WTC11 (cell line): Measurements from ENCODE around the gene LRRC74B. TPM values are rescaled to one million over a fixed set of nuclear protein-coding genes. Genes with fewer than 3 reads are reported as not detected.

Experiments
- ATAC-seq: fragments of 200-7000 bp; cut with Tn5 transposase; 2 replicates; pipeline ENCODE4 v1.10.0; 2021; ENCODE audit warnings: mild to moderate bottlenecking, moderate library complexity
- CTCF ChIA-PET: fragments of 300-600 bp; sonication (Branson Sonifier 250); formaldehyde crosslinking; loops from one replicate; lab custom pipeline; 2021; ENCODE audit warnings: antibody characterized with exemption; lab: Charles Lee
- POLR2A ChIA-PET: fragments of 350-600 bp; sonication (Branson Sonifier 250); formaldehyde crosslinking; loops from one replicate; lab custom pipeline; 2021; ENCODE audit warnings: antibody characterized with exemption; lab: Charles Lee
- DNase-seq: peaks from one replicate; pipeline ENCODE4 v3.0.0; 2021; ENCODE audit warnings: low spot score
- H3K27ac Mint-ChIP-seq: 2 replicates; pipeline ENCODE4 v1.8.0; 2021; ENCODE audit warnings: mixed read lengths
- H3K27me3 Mint-ChIP-seq: 2 replicates; pipeline ENCODE4 v1.8.0; 2021; ENCODE audit warnings: low read depth, mild to moderate bottlenecking, moderate library complexity, mixed read lengths
- H3K36me3 Mint-ChIP-seq: 2 replicates; pipeline ENCODE4 v1.8.0; 2021; ENCODE audit warnings: mixed read lengths
- H3K4me1 Mint-ChIP-seq: 2 replicates; pipeline ENCODE4 v1.8.0; 2022; ENCODE audit warnings: mixed read lengths
- H3K4me3 Mint-ChIP-seq: 2 replicates; pipeline ENCODE4 v1.8.0; 2021; ENCODE audit warnings: mild to moderate bottlenecking, moderate library complexity, mixed read lengths
- H3K9me3 Mint-ChIP-seq: 2 replicates; pipeline ENCODE4 v1.8.0; 2021; ENCODE audit warnings: mixed read lengths
- ATF1 ChIP-seq: sonication (generic); formaldehyde crosslinking; IDR thresholded peaks from 2 replicates; pipeline ENCODE4 v1.8.1; 2023; ENCODE audit warnings: mild to moderate bottlenecking, moderate library complexity, missing genetic modification reagents
- ATF6 ChIP-seq: sonication (generic); formaldehyde crosslinking; IDR thresholded peaks from 2 replicates; pipeline ENCODE4 v1.8.1; 2023; ENCODE audit warnings: mild to moderate bottlenecking, missing genetic modification reagents
- FOXJ3 ChIP-seq: sonication (generic); formaldehyde crosslinking; IDR thresholded peaks from 2 replicates; pipeline ENCODE4 v1.9.0; 2021; ENCODE audit warnings: missing genetic modification reagents, mild to moderate bottlenecking, borderline replicate concordance
- FOXK1 ChIP-seq: sonication (generic); formaldehyde crosslinking; IDR thresholded peaks from 2 replicates; pipeline ENCODE4 v1.8.0; 2022; ENCODE audit warnings: mild to moderate bottlenecking, moderate library complexity, missing genetic modification reagents
- GRHL2 ChIP-seq: fragments of 250-450 bp; sonication (Bioruptor Pico); IDR thresholded peaks from 2 replicates; pipeline ENCODE4 v1.8.0; 2022; ENCODE audit warnings: mild to moderate bottlenecking, moderate library complexity; ENCODE audit not compliant: insufficient replicate concordance, severe bottlenecking
- IRF2 ChIP-seq: sonication (generic); formaldehyde crosslinking; IDR thresholded peaks from 2 replicates; pipeline ENCODE4 v1.8.0; 2022; ENCODE audit warnings: low read depth, missing genetic modification reagents, borderline replicate concordance
- JAZF1 ChIP-seq: fragments of 250-450 bp; sonication (Bioruptor Pico); IDR thresholded peaks from 2 replicates; pipeline ENCODE4 v1.9.0; 2021; ENCODE audit warnings: moderate library complexity, mild to moderate bottlenecking, inconsistent platforms
- JUN ChIP-seq: sonication (generic); formaldehyde crosslinking; IDR thresholded peaks from 2 replicates; pipeline ENCODE4 v1.8.0; 2023; ENCODE audit warnings: mild to moderate bottlenecking, missing genetic modification reagents
- PRDM15 ChIP-seq: sonication (generic); formaldehyde crosslinking; IDR thresholded peaks from 2 replicates; pipeline ENCODE4 v1.8.0; 2022; ENCODE audit warnings: missing genetic modification reagents
- RORB ChIP-seq: fragments of 250-450 bp; sonication (Bioruptor Pico); IDR thresholded peaks from 2 replicates; pipeline ENCODE4 v1.9.0; 2021; ENCODE audit warnings: mild to moderate bottlenecking
- SMAD4 ChIP-seq: sonication (generic); formaldehyde crosslinking; IDR thresholded peaks from 2 replicates; pipeline ENCODE4 v1.8.0; 2022; ENCODE audit warnings: mild to moderate bottlenecking, missing genetic modification reagents
- SP1 ChIP-seq: sonication (generic); formaldehyde crosslinking; conservative IDR thresholded peaks from 2 replicates; pipeline ENCODE4 v1.8.1; 2022; ENCODE audit warnings: missing genetic modification reagents
- STAT6 ChIP-seq: sonication (generic); formaldehyde crosslinking; conservative IDR thresholded peaks from 2 replicates; pipeline ENCODE4 v1.8.1; 2023; ENCODE audit warnings: mild to moderate bottlenecking, low read depth, missing genetic modification reagents, moderate library complexity
- TEAD1 ChIP-seq: sonication (generic); formaldehyde crosslinking; IDR thresholded peaks from 2 replicates; pipeline ENCODE4 v1.8.0; 2022; ENCODE audit warnings: mild to moderate bottlenecking, missing genetic modification reagents
- ZNF317 ChIP-seq: sonication (generic); formaldehyde crosslinking; IDR thresholded peaks from 2 replicates; pipeline ENCODE4 v1.8.1; 2023; ENCODE audit warnings: low read depth, mild to moderate bottlenecking, moderate library complexity, missing genetic modification reagents, borderline replicate concordance
- ZNF423 ChIP-seq: fragments of 250-450 bp; sonication (Bioruptor Pico); IDR thresholded peaks from 2 replicates; pipeline ENCODE4 v2.1.2; 2022; ENCODE audit warnings: mild to moderate bottlenecking, moderate library complexity
- total RNA-seq: library from RNA; stranded (reverse); gene quantifications from 3 replicates; pipeline ENCODE4 v1.2.3, GENCODE V29; 2021
- TF ChIP-seq, protein P1 (sequence below): sonication (generic); formaldehyde crosslinking; IDR thresholded peaks from 2 replicates; pipeline ENCODE4 v1.8.0; 2022; ENCODE audit warnings: mild to moderate bottlenecking, missing genetic modification reagents
- TF ChIP-seq, protein P2 (sequence below): sonication (generic); formaldehyde crosslinking; IDR thresholded peaks from 2 replicates; pipeline ENCODE4 v1.8.1; 2022; ENCODE audit warnings: mild to moderate bottlenecking, moderate library complexity, missing genetic modification reagents
- TF ChIP-seq, protein P3 (sequence below): sonication (generic); formaldehyde crosslinking; IDR thresholded peaks from 2 replicates; pipeline ENCODE4 v1.8.1; 2022; ENCODE audit warnings: low read depth, mild to moderate bottlenecking, moderate library complexity, missing genetic modification reagents, borderline replicate concordance
- TF ChIP-seq, protein P4 (sequence below): sonication (generic); formaldehyde crosslinking; IDR thresholded peaks from 2 replicates; pipeline ENCODE4 v1.8.0; 2022; ENCODE audit warnings: mild to moderate bottlenecking, missing genetic modification reagents

Gene LRRC74B
- total RNA-seq, 1 experiment from 2014 or later: not detected

GRCh38 chr22:21067901-21068680 is 22.3 kb downstream of the LRRC74B start:
- no peak for DNase-seq

GRCh38 chr22:21068681-21069276 is 23.0 kb downstream of the LRRC74B start:
- Mint-ChIP-seq H3K36me3 (no peaks in the 10 kb centered on the region), H3K4me1 (no peaks in the 10 kb centered on the region), H3K4me3 (no peak overlapping the region), H3K9me3 (peaks cover 18% of the 10 kb centered on the region), H3K27me3 (no peaks in the 10 kb centered on the region), H3K27ac (no peak overlapping the region)
- CTCF ChIA-PET: interaction anchor here (0.9 to 2.8 kb wide), 4 partner anchors 13 to 86 kb away, joined by 3 to 14 read pairs (median 7); partner anchors contain the start of gene LZTR1
- DNase-seq: no peak
- no peak; the same call in 1 of the 2 replicates for ATAC-seq
- POLR2A ChIA-PET: no interaction called here
- TF ChIP-seq, protein P1, sequence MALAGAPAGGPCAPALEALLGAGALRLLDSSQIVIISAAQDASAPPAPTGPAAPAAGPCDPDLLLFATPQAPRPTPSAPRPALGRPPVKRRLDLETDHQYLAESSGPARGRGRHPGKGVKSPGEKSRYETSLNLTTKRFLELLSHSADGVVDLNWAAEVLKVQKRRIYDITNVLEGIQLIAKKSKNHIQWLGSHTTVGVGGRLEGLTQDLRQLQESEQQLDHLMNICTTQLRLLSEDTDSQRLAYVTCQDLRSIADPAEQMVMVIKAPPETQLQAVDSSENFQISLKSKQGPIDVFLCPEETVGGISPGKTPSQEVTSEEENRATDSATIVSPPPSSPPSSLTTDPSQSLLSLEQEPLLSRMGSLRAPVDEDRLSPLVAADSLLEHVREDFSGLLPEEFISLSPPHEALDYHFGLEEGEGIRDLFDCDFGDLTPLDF (CRISPR knock-in tag): no peak
- TF ChIP-seq PRDM15 (CRISPR knock-in tag) (no peak), SP1 (CRISPR knock-in tag) (no peak), TEAD1 (no peak), FOXJ3 (CRISPR knock-in tag) (no peak), ATF1 (CRISPR knock-in tag) (no peak), ZNF423 (CRISPR knock-in tag) (no peak), ATF6 (CRISPR knock-in tag) (no peak), RORB (CRISPR knock-in tag) (no peak), SMAD4 (CRISPR knock-in tag) (no peak), GRHL2 (no peak), JUN (no peak)
- TF ChIP-seq, protein P2, sequence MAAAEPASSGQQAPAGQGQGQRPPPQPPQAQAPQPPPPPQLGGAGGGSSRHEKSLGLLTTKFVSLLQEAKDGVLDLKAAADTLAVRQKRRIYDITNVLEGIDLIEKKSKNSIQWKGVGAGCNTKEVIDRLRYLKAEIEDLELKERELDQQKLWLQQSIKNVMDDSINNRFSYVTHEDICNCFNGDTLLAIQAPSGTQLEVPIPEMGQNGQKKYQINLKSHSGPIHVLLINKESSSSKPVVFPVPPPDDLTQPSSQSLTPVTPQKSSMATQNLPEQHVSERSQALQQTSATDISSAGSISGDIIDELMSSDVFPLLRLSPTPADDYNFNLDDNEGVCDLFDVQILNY (CRISPR knock-in tag): no peak
- TF ChIP-seq, protein P3, sequence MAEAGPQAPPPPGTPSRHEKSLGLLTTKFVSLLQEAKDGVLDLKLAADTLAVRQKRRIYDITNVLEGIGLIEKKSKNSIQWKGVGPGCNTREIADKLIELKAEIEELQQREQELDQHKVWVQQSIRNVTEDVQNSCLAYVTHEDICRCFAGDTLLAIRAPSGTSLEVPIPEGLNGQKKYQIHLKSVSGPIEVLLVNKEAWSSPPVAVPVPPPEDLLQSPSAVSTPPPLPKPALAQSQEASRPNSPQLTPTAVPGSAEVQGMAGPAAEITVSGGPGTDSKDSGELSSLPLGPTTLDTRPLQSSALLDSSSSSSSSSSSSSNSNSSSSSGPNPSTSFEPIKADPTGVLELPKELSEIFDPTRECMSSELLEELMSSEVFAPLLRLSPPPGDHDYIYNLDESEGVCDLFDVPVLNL (CRISPR knock-in tag): no peak

More at GRCh38 chr22:21067901-21068680, 22.3 kb downstream of the LRRC74B start:
- TF ChIP-seq ATF1 (CRISPR knock-in tag): no peak
- no peak for TF ChIP-seq JAZF1 (CRISPR knock-in tag)
- TF ChIP-seq ZNF317: no peak
- no peak for TF ChIP-seq IRF2 (CRISPR knock-in tag)
- TF ChIP-seq, protein P4, sequence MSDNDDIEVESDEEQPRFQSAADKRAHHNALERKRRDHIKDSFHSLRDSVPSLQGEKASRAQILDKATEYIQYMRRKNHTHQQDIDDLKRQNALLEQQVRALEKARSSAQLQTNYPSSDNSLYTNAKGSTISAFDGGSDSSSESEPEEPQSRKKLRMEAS: no peak
- no peak for TF ChIP-seq FOXK1
- TF ChIP-seq STAT6 (CRISPR knock-in tag): no peak
- CTCF ChIA-PET: interaction anchor here (1.1 to 2.8 kb wide), 3 partner anchors 35 to 86 kb away, joined by 3 to 14 read pairs (median 11); partner anchors contain the start of gene LZTR1
- ATAC-seq: no peak
- POLR2A ChIA-PET: no interaction called here
- Mint-ChIP-seq H3K27ac (no peak overlapping the region), H3K36me3 (no peaks in the 10 kb centered on the region), H3K27me3 (no peaks in the 10 kb centered on the region), H3K9me3 (peaks cover 14% of the 10 kb centered on the region), H3K4me3 (no peak overlapping the region), H3K4me1 (no peaks in the 10 kb centered on the region)
